ENCODE measurements around the gene TMEM130.
"Not testable (repeated sequence)": the region's sequence is repeated elsewhere in the genome, so short reads cannot be mapped to it uniquely, and the experiment has no call there.

Gene TMEM130

DNA sequence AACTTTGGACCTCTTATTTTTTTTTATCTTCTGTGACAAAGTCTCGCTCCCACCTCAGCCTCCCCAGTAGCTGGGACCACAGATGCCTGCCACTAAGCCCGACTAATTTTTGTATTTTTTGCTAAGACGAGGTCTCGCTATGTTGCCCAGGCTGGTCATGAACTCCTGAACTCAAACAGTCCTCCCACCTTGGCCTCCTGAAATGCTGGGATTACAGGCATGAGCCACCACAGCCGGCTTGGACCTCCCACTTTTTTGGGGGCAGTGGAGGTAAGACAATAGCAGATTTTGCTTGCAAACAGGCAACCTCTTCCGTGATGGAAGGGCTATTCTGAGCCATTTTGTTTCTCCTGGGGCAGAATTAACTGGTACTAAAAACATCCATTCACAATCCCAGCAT, 7.3 kb upstream of the TMEM130 start:
- DNase-seq = no peak

- no peak for DNase-seq
Observed at GRCh38 chr7:98875501-98875900, 5.7 kb upstream of the TMEM130 start.

DNA sequence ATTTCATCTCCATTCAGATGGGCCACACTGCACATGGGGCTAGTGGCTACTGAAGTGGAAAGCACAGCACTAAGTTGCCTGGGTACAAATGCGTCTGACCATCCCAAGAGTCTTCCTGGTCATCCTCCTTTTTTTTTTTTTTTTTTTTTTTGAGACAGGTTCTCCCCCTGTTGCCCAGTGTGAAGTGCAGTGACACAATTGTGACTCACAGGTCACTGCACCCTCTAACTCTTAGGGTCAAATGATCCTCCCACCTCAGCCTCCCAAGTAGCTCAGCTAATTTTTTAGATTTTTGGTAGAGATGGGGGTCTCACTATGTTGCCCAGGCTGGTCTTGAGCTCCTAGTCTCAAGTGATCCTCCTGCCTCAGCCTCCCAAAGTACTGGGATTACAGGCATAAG, 5.1 kb upstream of the TMEM130 start:
- DNase-seq = no peak

- DNase-seq = not testable (repeated sequence)
Observed at GRCh38 chr7:98873610-98874009, 3.8 kb upstream of the TMEM130 start.

- no peak for DNase-seq
Observed at GRCh38 chr7:98872328-98872924, 2.6 kb upstream of the TMEM130 start.

DNA sequence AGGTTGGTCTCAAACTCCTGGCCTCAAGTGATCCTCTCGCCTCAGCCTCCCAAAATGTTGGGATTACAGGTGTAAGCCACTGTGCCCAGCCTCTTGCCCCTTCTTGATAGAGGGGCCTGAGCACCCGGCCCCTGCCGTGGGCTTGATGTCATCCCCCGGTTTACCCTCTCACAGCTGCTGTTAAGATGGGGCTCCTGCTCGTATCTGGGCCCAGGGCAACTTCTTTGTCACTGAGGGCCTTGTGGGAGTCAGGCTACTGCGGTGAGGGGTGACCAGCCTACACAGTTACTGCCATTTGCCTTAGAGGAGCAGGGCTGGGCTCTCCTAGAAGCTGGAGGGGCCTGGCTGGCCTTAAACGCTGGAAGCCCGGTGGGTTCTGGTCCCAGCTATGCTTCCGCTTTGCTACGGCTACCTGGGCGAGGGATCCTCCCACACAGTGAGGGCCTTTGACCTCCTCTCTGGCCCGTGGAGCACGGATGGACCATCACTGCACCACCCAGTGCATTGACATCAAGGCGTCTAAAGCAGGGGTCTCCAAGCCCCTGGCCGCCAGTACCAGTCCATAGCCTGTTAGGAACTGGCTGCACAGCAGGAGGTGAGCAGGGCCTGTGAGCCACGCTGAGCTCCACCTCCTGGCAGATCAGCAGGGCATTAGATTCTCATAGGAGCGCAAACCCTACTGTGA, 1.1 kb upstream of the TMEM130 start:
- DNase-seq = no peak

GRCh38 chr7:98870121-98870651, 372 bp upstream of the TMEM130 start:
- peak; percentile 62 for DNase-seq

DNA sequence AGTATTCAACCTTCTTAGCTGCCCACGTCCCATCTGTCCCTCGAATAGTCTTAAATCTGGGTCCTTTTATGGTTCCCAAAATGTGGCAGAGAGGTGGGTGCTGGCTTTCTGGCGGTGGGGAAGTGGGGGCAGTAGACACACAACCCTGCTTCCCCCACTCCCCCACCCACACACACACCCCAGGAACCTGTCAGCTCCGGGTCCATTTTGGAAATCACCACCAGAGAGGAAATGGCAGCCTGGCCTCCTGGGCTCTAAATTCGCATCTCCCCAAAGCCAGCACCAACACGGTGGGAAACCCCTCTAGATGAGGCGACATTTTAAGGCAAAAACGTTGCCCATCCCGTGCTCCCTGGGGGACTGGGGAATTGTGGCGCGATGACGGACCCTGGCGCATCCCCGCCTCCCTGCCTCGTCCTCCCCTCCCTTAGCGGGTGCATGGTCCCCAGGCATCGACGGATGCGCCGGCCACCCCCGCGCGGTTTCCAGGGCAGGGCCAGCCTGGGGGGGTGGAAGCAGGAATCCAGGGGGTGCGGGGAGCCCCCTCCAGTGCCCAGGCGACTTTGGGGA, 702 bp downstream of the TMEM130 start:
- no peak for DNase-seq

DNA sequence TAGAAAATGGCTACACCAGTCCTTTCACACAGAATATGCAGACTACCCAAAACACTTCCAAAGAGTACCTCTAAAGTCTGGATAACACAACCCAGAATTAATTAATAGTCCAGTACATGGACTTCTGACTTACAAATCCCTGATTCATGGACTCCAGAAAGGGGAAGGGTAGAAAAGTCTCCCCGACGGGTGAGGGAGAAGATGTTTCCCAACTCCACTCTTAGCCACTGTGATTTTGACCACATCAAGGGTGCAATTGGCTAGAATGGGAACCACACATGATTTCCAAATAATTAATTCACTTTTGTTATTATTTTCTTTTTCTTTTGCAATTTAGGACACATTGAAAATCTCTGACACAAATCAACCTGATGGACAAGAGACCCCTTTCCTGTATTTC, 1.4 kb downstream of the TMEM130 start:
- DNase-seq = no peak

- no peak for DNase-seq
Observed at GRCh38 chr7:98866765-98867164, 3.0 kb downstream of the TMEM130 start.

DNA sequence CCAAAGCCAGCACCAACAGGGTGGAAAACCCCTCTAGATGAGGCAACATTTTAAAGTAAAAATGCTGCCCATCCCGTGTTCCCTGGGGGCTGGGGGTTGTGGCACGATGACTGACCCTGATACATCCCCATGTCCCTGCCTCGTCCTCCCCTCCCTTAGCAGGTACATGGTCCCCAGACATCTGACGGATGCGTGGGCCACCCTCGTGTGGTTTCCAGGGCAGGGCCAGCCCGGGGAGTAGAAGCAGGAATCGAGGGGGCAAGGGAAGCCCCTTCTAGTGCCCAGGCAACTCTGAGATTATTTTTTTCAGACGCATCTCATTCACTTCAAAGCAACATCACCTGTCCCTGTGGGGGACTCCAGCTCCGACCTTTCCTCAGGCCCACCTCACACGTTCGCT, 3.5 kb downstream of the TMEM130 start:
- DNase-seq = no peak

DNA sequence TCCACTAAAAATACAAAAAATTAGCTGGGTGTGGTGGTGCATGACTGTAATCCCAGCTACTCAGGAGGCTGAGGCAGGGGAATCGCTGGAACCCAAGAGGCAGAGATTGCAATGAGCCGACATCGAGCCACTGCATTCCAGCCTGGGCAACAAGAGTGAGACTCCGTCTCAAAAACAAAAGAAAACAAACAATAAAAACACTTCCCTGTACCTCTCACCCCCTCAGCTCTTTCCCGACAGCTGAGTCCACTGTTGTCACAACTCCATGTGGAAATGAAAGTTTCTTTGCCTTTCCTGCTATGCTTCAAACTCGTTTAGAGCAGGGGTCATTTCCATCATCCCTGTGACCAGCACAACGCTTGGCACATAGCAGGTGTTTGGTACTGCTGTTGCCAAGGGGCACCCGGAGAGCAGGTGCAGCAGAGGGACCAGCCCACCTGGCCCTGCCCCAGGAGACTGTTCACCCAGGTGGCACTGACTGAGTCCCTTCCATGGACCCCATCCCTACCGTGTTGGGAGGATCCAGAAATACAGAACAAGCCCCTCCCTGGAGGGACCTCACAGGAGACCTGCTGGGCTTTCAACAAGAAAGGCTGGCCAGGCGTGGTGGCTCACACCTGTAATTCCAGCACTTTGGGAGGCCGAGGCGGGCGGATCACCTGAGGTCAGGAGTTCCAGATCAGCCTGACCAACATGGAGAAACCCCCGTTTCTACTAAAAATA, 4.9 kb downstream of the TMEM130 start:
- no peak for DNase-seq

DNA sequence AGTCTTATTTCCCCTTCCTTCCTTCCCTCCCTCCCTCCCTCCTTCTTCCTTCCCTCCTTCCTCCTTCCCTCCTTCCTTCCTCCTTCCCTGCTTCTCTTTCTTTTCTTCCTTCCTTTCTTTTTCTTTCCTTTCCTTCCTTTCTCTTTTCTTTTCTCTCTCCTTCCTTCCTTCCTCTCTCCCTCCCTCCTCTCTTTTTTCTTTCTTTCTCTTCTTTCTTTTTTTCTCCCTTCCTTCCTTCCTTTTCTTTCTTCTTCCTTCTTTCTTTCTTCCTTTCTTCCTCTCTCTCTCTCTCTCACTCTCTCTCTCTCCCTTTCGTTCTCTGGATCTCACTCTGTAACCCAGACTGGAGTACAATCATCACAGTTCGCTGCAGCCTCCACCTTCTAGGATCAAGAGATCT, 6.2 kb downstream of the TMEM130 start:
- DNase-seq = no peak

DNA sequence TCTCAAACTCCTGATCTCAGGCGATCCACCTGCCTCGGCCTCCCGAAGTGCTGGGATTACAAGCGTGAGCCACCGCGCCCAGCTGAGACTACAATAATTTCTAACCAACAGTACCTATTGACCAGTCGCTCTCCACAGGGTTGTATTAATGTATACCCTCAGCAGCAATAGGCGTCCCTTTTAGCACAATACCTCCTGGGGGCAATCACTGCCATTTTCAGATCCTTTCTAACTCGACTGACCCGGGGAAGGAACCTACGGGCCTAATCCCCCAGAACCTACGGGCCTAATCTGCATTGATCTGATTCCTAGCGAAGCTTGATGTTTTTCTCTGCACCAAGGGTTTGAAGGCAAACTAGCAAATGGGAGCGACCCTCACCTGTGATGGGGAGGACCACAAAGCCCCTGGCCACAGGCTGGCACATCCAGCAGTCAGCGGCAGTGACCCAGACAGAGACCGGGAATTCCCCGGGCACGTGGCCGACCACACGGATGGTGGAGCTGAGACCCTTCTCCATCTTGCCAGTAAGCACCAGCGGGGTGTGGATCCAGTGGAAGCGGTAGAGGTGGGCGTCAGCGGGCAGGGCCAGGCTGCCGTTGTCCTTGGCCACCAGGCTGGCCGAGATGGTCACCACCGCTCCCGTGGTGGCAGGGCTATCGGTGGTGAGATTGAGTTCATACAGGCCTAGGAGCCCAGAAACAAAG, 6.9 kb downstream of the TMEM130 start:
- DNase-seq = no peak

GRCh38 chr7:98862203-98862602, 7.6 kb downstream of the TMEM130 start:
- DNase-seq = no peak

DNA sequence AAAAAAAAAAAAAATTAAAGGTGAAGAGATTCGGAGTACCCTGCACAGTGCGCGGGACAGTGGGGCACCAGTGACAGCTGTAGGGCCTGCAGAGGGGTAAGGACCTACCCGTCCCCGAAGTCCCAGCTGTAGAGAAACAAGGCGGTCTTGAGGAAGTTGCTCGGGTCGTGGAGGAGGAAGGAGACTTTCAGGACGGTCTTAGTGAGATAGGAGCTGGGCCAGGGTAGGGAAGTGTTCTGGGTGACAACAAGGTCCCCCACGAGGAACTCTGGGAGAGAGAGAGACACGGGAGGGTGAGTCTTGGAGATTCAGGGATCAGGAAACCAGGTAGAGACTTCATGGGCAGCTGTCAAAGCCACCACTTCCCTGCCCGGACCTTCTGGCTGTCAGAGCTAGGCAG, 9.7 kb downstream of the TMEM130 start:
- DNase-seq = no peak

DNA sequence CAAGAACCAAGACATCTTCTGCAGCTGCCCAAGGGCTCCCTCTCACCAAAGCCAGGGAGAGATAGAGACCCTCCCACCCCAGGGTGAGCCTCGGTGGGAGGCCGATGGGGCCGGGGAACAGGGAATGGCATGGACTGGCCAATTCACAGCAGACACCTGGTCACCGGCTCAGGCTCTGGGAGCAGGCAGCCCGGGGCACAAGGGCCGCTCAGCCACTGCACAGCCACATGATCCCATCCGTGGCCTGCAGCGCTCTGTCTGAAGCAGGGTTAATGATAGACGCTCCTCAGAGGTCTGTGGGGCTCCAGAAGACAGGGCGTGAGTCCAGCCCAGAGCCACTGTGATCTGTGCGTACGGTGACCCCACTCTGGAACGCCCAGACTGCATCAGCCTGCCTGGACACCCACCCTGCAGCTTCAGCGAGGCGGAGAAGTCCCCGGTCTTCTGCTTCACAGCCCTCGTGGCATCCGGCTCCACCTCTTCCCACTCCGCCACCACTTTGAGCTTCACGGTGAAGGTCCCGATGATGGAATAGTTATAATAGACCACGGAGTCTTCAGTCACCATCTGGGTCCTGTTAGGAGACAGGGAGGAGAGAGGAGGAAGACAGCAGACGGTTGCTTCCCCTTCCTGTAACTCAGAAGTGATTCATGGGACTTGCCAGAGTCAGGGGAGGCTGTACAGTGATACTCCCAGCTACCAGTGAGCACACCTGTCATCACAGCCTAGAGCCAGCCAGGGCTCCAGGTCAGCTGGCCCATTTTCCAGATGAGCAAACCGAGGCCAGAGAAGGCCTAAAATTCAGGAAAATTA, 14.0 kb downstream of the TMEM130 start:
- no peak for DNase-seq

DNA sequence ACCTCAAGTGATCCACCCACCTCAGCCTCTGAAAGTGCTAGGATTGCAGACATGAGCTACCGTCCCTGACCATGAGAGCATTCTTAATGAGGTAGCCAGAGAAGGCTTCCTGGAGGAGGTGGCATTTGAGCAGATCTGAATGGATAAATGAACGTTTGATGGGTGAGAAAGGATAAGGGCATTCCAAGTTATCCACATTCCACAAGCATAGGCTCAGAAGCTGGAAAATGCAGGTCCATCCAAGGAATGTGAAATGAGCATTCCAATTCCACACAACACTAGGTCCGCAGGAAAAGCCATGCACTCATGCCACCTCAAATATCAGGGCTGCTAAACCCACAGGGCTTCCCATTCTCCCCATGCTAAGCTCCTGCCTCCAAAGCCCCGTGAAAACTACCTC, 17.0 kb downstream of the TMEM130 start:
- no peak for DNase-seq

DNA sequence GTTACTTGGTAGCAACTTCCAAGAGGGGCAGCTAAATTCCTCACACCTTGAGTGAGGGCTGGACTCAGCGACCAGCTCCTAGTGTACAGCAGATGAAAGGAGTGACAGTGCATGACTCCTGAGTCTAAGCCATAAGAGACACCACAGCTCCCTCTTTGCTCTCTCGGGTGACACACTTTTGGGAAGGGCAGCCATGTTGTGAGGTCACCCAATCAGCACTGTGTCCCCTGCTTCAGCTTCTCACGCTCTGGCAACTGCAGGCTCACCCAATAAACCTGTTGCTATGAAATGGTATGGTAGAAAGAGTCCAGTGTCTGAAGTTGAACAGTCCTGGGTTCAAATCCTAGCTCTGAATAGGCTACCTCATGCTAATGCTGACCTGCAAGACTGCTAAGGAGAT, 20.9 kb downstream of the TMEM130 start:
- DNase-seq = no peak

- DNase-seq = not testable (repeated sequence)
Observed at GRCh38 chr7:98842552-98842951, 27.3 kb downstream of the TMEM130 start.

DNA sequence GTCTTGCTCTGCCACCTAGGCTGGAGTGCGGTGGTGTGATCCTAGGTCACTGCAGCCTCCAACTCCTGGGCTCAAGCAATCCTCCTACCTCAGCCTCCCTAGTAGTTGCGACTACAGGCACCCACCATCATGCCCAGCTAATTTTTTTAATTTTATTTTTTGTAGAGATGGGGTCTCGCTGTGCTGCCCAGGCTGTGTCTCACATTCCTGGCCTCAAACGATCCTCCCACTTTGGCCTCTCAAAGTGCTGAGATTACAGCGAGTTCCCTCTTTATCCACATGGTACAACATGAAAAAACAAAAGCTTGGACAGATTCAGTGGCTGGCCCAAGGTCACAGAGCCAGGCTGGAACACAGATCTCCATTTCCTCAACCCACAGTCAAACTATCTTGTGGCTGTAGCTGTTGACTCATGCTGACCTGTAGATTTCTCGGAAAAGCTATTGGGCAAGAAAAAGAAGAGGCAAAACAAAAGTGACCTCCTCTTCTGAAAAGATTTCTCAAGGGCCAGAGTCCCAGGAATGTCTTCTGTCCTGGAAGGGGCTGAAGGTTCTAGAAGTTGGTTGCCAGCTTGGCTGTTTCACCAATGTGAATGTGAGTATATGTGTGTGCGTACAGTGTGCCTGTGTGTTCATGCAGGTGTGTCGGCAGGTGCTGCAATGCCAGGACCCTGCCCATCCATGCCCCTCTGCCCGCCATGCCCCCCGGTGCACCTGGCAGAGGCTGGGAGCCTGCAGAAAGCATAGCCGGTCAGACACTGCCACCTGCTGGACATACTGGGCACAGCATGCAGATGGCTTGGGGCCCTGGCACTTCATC, 28.4 kb downstream of the TMEM130 start:
- DNase-seq = peak; percentile 35

All from CD4-positive, alpha-beta T cell treated with Interferon gamma for 1 hour (primary cell).